Activated T-helper 2 cell treated with anti-CD3 and anti-CD28 coated beads, Interferon-gamma antibody, Interleukin-2, Interleukin-4, amounts not matched to agents 10 μg/mL and 5 μg/mL and 100 μg/mL, durations not matched to agents 14 hours and 24 hours and 36 hours (primary cell): ENCODE results near the gene SCAF8. TPM values are rescaled to one million over a fixed set of nuclear protein-coding genes. Genes with fewer than 3 reads are reported as not detected.
"Not testable (repeated sequence)": the region's sequence is repeated elsewhere in the genome, so short reads cannot be mapped to it uniquely, and the experiment has no call there.

ENCODE experiments used
- DNase-seq: peaks from one replicate; pipeline ENCODE4 v3.0.0; 2021; ENCODE audit warnings: low spot score
- H3K27ac Mint-ChIP-seq: one replicate; pipeline ENCODE4 v1.8.0; 2021; ENCODE audit warnings: mixed read lengths
- H3K27me3 Mint-ChIP-seq: one replicate; pipeline ENCODE4 v1.8.0; 2021; ENCODE audit warnings: low read depth, mixed read lengths
- H3K36me3 Mint-ChIP-seq: one replicate; pipeline ENCODE4 v1.8.0; 2021; ENCODE audit warnings: low read depth, mixed read lengths
- H3K4me1 Mint-ChIP-seq: one replicate; pipeline ENCODE4 v1.8.0; 2021; ENCODE audit warnings: low read depth, mixed read lengths
- H3K4me3 Mint-ChIP-seq: one replicate; pipeline ENCODE4 v1.8.0; 2021; ENCODE audit warnings: low read depth, mild to moderate bottlenecking, moderate library complexity, mixed read lengths
- H3K9me3 Mint-ChIP-seq: one replicate; pipeline ENCODE4 v1.8.0; 2021; ENCODE audit warnings: mixed read lengths
- intact Hi-C: fragments of 100-400 bp; cut with micrococcal nuclease; formaldehyde crosslinking; loops from one replicate; pipeline ENCODE4 v1.15.1; 2023
- total RNA-seq: library from RNA; stranded (reverse); gene quantifications from 2 replicates; pipeline ENCODE4 v1.2.3, GENCODE V29; 2022

The SCAF8 gene
- total RNA-seq, 1 donor from 2014 or later, result 37.3 TPM

DNA sequence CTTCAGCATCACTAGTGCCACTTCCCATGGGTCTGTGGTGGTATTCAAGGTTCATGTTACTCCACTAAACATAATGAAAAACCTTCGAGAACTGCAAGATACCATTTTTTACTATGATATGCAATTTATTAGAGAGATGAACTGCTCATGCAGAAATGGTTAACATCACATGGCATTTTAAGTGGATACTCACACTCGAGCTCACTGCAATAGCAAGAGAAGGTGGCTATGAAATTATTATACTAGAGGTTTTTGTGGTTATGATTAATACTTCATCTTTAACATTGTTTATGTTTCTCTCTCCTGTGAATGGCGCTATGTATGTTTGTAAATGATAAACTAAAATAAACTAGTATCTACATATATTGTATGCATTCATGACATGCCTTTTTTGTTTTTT, 35.1 kb downstream of the SCAF8 start:
- Mint-ChIP-seq H3K36me3 (peaks cover 26% of the 10 kb centered on the region), H3K9me3 (no peaks in the 10 kb centered on the region), H3K27ac (no peak overlapping the region), H3K4me3 (no peak overlapping the region), H3K27me3 (no peaks in the 10 kb centered on the region), H3K4me1 (peaks cover 17% of the 10 kb centered on the region)
- no peak for DNase-seq
- intact Hi-C loops, result no loop called here

DNA sequence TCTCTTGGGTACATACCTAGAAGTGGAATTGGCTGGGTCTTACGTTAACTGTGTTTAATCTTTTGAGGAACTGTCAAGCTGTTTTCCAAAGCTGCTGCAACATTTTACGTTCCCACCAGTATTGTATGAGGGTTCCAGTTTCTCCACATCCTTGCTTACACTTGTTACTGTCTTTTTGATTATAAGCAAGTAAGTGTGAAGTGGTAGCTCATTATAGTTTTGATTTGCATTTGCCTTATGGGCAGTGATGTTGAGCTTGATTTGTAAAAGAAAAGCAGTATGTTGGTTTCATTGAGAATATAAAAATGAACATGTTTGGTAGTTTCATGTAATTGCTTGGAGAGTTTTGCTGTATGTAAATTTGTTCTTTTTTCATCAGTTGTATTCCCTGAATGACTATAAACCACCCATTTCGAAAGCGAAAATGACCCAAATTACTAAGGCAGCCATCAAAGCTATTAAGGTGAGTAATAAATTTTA, 40.4 kb downstream of the SCAF8 start:
- Mint-ChIP-seq H3K4me1 (peaks cover 20% of the 10 kb centered on the region), H3K4me3 (no peak overlapping the region), H3K36me3 (peaks cover 42% of the 10 kb centered on the region)

DNA sequence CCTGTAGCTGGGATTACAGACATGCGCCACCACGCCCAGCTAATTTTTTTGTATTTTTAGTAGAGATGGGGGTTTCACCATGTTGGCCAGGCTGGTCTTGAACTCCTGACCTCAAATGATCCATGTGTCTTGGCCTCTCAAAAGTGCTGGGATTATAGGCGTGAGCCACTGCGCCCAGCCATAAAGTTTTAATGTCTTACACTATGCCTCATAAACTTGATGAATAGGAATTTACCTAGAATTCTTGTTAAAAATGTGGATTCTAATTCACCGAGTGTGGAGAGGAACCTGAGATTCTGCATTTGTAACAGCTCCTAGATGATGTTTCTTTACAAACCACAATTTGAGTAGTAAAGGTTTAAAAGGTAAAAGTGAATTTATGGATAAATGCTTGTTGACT, 45.9 kb downstream of the SCAF8 start:
- H3K4me3 Mint-ChIP-seq, H3K27me3 Mint-ChIP-seq, intact Hi-C loops, DNase-seq, H3K27ac Mint-ChIP-seq, H3K9me3 Mint-ChIP-seq: not testable (repeated sequence)
- peaks cover 22% of the 10 kb centered on the region for H3K4me1 Mint-ChIP-seq
- peaks cover 58% of the 10 kb centered on the region for H3K36me3 Mint-ChIP-seq

More for the DNA sequence above, 40.4 kb downstream of the SCAF8 start:
- intact Hi-C loops, result loop anchor here (1.0 kb wide), 1 partner anchor 35 kb away; no protein-coding TSS in a partner anchor
- H3K9me3 Mint-ChIP-seq, result no peaks in the 10 kb centered on the region
- no peaks in the 10 kb centered on the region for H3K27me3 Mint-ChIP-seq
- DNase-seq, result no peak
- H3K27ac Mint-ChIP-seq, result no peak overlapping the region

DNA sequence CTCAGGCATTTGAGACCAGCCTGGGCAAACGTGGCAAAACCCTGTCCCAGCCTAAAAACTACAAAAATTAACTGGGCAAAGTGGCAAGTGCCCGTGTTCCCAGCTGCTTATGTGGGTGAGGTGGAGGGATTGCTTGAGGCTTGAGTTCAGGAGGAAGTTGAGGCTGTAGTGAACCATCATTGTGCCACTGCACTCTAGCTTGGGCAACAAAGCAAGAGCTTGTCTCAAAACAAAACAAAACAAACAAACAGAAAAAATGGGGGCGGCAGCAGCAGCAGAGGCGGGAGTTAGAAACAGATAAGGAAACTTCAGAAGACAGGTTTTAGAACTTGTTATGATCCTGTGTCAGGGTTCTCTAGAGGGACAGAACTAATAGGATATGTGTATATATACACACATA, 49.0 kb downstream of the SCAF8 start:
- Mint-ChIP-seq H3K4me1 (peaks cover 28% of the 10 kb centered on the region), H3K27me3 (no peaks in the 10 kb centered on the region), H3K9me3 (no peaks in the 10 kb centered on the region), H3K27ac (peak overlapping the region; percentile 35), H3K4me3 (no peak overlapping the region), H3K36me3 (peaks cover 67% of the 10 kb centered on the region)
- DNase-seq, result no peak
- intact Hi-C loops, result no loop called here

DNA sequence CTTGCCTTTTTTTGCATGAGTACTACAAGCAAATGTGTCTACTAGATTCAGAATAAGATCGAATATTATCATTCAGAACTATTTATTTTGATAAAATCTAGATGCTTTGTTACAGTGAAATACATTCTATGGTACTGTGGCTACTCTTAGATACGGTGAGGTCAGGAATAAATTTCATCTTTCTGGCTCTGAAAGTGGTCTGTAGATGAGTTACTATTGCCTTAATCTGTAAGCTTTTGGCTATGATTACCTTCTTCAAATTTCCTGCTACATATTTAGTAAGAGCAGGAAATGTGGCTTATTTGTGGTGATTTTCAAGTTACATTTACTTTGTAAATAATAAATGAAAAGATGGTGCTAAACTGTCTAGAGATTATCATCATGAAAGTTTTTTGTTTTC, 50.0 kb downstream of the SCAF8 start:
- intact Hi-C loops, result no loop called here
- Mint-ChIP-seq H3K27ac (no peak overlapping the region), H3K27me3 (no peaks in the 10 kb centered on the region), H3K4me1 (peaks cover 28% of the 10 kb centered on the region), H3K4me3 (no peak overlapping the region), H3K36me3 (peaks cover 67% of the 10 kb centered on the region), H3K9me3 (no peaks in the 10 kb centered on the region)
- DNase-seq, result no peak

DNA sequence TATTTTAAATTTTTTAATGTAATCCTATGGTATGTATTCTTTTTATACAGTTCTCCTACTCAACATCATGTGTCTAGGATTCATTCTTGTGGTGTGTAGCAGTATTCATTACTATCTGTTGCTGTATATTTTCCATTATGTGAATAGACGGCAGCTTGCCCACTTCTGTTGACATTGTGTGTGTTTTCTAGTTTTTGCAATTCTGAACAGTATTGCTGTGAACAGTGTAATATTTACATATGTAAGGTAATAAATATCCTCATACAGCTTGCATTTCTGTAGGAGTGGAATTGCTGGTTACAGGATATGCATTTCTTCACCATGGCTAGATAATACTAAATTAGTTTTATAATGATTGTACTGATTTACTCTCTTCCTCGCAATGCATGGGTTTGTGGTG, 51.9 kb downstream of the SCAF8 start:
- H3K9me3 Mint-ChIP-seq, result no peaks in the 10 kb centered on the region
- H3K27ac Mint-ChIP-seq, result no peak overlapping the region
- H3K4me3 Mint-ChIP-seq, result no peak overlapping the region
- intact Hi-C loops, result no loop called here
- DNase-seq, result no peak
- peaks cover 28% of the 10 kb centered on the region for H3K4me1 Mint-ChIP-seq
- no peaks in the 10 kb centered on the region for H3K27me3 Mint-ChIP-seq
- peaks cover 70% of the 10 kb centered on the region for H3K36me3 Mint-ChIP-seq

DNA sequence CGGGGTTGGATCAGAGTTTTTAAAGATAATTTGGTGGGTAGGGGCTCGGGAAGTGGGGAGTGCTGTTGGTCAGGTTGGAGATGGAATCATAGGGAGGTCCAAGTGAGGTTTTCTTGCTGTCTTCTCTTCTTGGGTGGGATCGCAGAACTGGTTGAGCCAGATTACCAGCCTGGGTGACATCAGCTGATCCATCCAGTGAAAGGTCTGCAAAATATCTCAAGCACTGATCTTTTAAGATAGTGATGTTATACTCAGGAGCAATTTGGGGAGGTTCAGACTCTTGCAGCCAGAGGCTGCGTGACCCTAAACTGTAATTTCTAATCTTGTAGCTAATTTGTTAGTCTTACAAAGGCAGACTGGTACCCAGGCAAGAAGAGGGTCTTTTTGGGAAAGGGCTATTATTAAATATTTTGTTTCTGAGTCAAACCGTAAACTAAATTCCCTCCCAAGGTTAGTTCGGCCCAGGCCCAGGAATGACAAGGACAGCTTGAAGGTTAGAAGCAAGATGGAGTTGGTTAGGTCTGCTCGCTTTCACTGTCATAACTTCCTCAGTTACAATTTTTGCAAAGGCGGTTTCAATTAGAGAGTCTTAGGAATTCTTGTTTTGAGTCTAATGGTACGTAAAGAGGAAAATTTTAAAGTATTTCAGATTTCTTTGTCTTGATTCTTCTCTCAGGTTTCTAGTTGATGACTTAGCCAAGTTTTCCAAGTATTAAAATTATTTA, 53.1 kb downstream of the SCAF8 start:
- intact Hi-C loops, result no loop called here
- Mint-ChIP-seq H3K4me3 (no peak overlapping the region), H3K27me3 (no peaks in the 10 kb centered on the region), H3K27ac (no peak overlapping the region), H3K9me3 (no peaks in the 10 kb centered on the region), H3K36me3 (peaks cover 60% of the 10 kb centered on the region), H3K4me1 (peaks cover 24% of the 10 kb centered on the region)
- DNase-seq, result no peak

DNA sequence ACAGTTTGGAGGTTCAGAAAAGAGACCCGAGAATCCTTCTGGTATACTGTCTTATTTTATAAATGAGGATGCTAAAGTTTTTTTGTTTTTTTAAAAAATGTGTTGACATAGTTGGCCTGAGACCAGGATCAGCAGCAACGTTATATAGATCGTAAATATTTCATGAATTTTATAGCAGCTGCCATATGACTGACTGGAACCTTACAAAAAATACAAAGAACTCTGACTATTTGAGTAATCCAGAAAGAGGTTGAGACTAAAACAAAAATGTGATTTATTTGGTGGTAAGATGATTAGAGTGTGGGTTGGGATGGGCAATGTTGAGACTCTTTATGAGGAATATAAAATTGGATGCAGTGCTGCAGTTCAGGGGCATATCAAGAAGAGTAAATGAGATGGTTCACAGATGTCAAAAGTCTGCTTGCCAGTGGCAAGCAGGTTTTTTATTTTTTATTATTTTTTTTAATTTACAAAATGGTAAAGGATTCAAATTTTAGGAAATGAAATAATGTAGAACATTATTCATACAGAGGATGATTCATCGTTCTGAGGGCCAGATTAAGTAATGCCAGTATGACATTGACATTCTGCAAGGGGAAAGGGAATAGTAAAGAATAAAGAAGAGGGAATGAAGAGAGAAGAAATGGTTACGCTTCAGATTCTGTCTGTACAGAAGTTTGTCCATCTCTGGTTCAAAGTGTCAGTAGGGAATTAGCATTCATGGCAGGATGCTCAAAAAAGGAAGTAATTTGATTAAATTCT, 58.5 kb downstream of the SCAF8 start:
- Mint-ChIP-seq H3K36me3 (peaks cover 61% of the 10 kb centered on the region), H3K27me3 (no peaks in the 10 kb centered on the region), H3K9me3 (no peaks in the 10 kb centered on the region), H3K4me1 (peaks cover 10% of the 10 kb centered on the region), H3K4me3 (no peak overlapping the region), H3K27ac (no peak overlapping the region)
- intact Hi-C loops, result no loop called here
- no peak for DNase-seq

DNA sequence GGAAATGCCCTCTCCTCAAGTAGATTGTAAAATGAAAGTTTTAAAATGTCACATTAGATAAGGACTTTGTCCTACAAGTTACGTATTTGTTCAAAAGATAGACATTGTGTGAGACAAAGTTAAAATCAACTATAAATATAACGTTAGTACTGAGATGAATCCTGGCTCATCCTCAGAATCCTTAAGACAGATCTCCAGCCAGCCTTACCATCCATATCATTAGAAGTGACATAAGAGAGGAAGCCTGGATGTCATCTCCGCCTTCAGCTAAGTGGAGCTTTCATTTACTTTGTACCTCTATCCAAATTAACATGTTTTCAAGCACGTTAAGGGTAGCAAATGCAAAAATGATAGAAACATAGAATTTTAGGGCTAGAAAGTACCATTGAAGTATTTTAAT, 59.1 kb downstream of the SCAF8 start:
- H3K4me3 Mint-ChIP-seq, result no peak overlapping the region
- intact Hi-C loops, result no loop called here
- H3K4me1 Mint-ChIP-seq, result peaks cover 10% of the 10 kb centered on the region
- H3K27me3 Mint-ChIP-seq, result no peaks in the 10 kb centered on the region
- H3K36me3 Mint-ChIP-seq, result peaks cover 59% of the 10 kb centered on the region
- no peaks in the 10 kb centered on the region for H3K9me3 Mint-ChIP-seq
- H3K27ac Mint-ChIP-seq, result no peak overlapping the region
- no peak for DNase-seq

DNA sequence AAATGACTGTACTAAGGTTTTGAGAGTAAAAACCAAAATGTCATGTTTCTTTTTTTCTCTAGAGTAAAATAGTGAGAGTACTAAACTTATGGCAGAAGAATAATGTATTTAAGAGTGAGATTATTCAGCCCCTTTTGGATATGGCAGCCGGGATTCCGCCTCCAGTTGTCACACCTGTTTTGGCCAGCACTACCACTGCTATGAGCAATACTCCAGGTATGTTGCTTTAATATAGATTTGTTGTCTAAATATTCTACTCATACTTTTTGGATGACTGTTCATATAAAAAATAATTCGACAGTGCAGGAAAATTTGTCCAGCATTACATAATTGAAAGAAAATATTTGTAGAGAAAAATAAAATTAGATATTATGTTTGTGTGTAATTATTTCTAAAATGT, 59.5 kb downstream of the SCAF8 start:
- Mint-ChIP-seq H3K9me3 (no peaks in the 10 kb centered on the region), H3K27me3 (no peaks in the 10 kb centered on the region), H3K4me3 (no peak overlapping the region), H3K36me3 (peaks cover 59% of the 10 kb centered on the region), H3K4me1 (peaks cover 10% of the 10 kb centered on the region), H3K27ac (no peak overlapping the region)
- DNase-seq, result no peak
- intact Hi-C loops, result no loop called here

DNA sequence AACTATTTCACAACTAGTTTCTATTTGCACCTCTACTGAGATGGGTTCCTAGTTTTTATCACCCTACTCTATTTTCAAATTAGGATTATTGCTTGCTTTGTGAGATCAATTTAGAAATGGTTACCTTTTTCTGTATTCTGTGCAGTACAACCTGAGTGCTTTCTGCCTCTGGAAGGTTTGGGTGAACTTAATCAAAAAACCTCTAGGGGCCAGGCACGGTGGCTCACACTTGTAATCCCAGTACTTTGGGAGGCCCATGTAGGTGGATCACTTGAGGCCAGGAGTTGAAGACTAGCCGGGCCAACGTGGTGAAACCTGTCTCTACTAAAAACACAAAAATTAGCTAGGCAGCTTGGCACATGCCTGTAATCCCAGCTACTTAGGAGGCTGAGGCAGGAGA, 63.3 kb downstream of the SCAF8 start:
- intact Hi-C loops, result no loop called here
- Mint-ChIP-seq H3K9me3 (no peaks in the 10 kb centered on the region), H3K27ac (peak overlapping the region; percentile 59), H3K27me3 (no peaks in the 10 kb centered on the region), H3K4me3 (no peak overlapping the region), H3K36me3 (peaks cover 62% of the 10 kb centered on the region), H3K4me1 (peaks cover 19% of the 10 kb centered on the region)
- DNase-seq, result no peak

DNA sequence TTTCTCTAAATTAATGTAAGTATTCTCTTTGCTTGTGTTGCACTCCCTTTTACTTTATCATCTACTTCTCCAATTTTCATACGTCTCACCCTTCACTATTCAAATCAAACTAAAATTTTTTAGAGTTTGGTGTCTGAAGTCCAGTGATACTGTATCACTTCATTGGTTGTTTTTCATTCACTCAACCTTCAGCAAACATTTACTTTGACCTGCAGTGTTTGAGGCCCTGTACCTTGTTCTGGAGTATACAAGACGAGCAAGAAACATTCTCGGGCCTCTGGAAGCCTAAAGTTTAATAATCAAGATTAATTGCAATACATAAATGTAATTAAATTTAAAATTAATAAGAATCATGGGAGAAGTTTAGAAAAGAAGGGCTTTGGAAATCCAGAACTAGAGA, 64.6 kb downstream of the SCAF8 start:
- Mint-ChIP-seq H3K27me3 (no peaks in the 10 kb centered on the region), H3K4me1 (peaks cover 12% of the 10 kb centered on the region), H3K9me3 (no peaks in the 10 kb centered on the region), H3K36me3 (peaks cover 53% of the 10 kb centered on the region), H3K27ac (no peak overlapping the region), H3K4me3 (no peak overlapping the region)
- intact Hi-C loops, result no loop called here
- no peak for DNase-seq

DNA sequence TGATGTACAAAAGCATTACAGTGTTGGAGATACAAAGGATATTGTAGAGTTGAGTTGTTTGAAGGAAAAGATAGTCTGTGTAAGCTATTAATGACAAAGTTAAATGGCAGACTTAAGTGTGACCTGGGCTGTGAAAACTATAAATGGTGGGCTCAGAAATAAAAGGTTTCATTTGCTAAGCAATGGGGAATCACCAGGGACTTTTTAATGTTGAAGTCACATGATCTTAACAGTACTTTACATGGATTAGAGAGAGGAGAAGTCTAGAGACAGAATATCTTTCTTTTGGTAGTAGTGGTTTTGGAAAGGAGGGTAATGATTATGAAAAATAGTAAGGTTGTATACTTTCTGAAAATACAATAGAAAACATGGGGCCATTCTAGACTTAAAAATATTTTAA, 67.1 kb downstream of the SCAF8 start:
- Mint-ChIP-seq H3K4me3 (no peak overlapping the region), H3K9me3 (no peaks in the 10 kb centered on the region), H3K36me3 (peaks cover 51% of the 10 kb centered on the region), H3K27ac (peak overlapping the region; percentile 10), H3K4me1 (peaks cover 12% of the 10 kb centered on the region), H3K27me3 (no peaks in the 10 kb centered on the region)
- intact Hi-C loops, result no loop called here
- DNase-seq, result no peak
